ENCODE results near the gene PRKCSH.
"Not testable (repeated sequence)": the region's sequence is repeated elsewhere in the genome, so short reads cannot be mapped to it uniquely, and the experiment has no call there.

PRKCSH gene

DNA sequence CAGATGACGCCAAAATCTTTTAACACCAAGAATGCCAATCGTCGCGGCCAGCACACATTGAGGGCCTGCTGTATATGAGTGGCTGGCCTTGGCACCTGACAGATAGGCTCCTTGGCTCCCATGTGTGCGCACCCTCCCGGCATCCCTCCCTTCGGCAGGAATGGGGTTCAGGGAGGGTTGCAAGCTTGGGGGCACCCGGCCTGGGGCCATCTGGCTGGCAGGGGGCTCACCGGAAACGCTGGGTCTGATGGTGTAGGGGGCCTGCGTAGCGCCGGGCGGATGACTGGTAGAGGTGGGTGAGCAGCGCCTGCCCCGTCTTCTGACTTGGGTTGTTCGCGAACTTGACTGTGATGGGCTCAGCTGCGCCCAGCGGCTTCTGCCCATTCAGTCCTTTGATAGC is 22.4 kb downstream of the PRKCSH start:
- H3K4me1 Mint-ChIP-seq, result peaks cover 18% of the 10 kb centered on the region
- TF ChIP-seq, protein P1, sequence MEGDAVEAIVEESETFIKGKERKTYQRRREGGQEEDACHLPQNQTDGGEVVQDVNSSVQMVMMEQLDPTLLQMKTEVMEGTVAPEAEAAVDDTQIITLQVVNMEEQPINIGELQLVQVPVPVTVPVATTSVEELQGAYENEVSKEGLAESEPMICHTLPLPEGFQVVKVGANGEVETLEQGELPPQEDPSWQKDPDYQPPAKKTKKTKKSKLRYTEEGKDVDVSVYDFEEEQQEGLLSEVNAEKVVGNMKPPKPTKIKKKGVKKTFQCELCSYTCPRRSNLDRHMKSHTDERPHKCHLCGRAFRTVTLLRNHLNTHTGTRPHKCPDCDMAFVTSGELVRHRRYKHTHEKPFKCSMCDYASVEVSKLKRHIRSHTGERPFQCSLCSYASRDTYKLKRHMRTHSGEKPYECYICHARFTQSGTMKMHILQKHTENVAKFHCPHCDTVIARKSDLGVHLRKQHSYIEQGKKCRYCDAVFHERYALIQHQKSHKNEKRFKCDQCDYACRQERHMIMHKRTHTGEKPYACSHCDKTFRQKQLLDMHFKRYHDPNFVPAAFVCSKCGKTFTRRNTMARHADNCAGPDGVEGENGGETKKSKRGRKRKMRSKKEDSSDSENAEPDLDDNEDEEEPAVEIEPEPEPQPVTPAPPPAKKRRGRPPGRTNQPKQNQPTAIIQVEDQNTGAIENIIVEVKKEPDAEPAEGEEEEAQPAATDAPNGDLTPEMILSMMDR (IDR thresholded peaks at IDR 0.05), result no peak
- H3K36me3 Mint-ChIP-seq (ENCODE audit: low read depth), result no peaks in the 10 kb centered on the region
- H3K27me3 Mint-ChIP-seq (ENCODE audit: low read depth, poor library complexity), result peaks cover 16% of the 10 kb centered on the region
- H3K9me3 Mint-ChIP-seq, result no peaks in the 10 kb centered on the region
- no peak overlapping the region for H3K4me3 Mint-ChIP-seq
- DNase-seq, result no peak
- no peak overlapping the region for H3K27ac Mint-ChIP-seq

DNA sequence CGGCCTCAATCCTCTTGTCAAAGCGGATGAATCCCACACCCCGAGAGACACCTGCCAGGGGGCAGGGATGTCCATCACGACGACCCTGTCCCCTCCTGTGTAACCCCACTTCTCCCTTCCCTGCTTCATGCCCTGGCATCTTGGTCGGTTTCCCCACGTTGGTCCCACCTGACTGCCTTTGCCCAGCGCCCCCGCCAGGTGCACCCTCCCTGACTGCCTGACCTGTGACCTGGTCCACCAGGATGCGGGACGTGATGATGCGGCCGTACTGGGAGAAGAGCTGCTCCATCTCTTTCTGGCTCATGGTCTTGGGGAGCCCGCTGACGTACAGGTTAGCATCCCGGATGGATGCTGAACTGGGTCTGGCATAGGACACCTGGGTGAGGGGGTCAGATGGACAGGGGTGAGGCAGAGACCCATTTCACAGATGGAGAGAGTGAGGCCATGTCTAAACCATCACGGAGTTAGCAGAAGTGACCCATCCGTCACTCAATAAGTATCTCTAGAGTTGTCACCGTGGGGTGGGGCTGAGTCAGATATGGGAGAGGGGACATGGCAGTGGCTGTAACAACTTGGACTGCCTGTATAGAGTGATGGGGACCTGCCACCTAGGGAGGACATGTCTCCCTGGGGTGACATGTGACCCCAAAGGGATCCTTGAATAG is 22.9 kb downstream of the PRKCSH start:
- H3K9me3 Mint-ChIP-seq, result no peaks in the 10 kb centered on the region
- H3K36me3 Mint-ChIP-seq (ENCODE audit: low read depth), result no peaks in the 10 kb centered on the region
- H3K27me3 Mint-ChIP-seq (ENCODE audit: low read depth, poor library complexity), result peaks cover 16% of the 10 kb centered on the region
- no peak for DNase-seq
- peaks cover 13% of the 10 kb centered on the region for H3K4me1 Mint-ChIP-seq
- TF ChIP-seq, protein P1 (IDR thresholded peaks at IDR 0.05), result no peak
- H3K4me3 Mint-ChIP-seq, result no peak overlapping the region
- no peak overlapping the region for H3K27ac Mint-ChIP-seq

DNA sequence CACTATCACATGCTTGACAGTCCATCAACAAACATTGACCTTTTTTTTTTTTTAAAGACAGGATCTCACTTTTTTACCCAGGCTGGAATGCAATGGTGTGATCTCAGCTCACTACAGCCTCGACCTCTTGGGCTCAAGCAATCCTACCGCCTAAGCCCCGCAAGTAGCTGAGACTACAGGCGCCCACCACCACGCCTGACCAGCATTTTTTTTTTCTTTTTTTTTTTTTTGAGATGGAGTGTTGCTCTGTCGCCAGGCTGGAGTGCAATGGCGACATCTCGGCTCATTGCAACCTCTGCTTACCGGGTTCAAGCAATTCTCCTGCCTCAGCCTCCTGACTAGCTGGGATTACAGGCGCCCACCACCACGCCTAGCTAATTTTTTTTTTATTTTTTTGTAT is 23.5 kb downstream of the PRKCSH start:
- H3K4me1 Mint-ChIP-seq; H3K9me3 Mint-ChIP-seq; H3K36me3 Mint-ChIP-seq (ENCODE audit: low read depth); H3K4me3 Mint-ChIP-seq; DNase-seq; H3K27ac Mint-ChIP-seq: not testable (repeated sequence)
- H3K27me3 Mint-ChIP-seq (ENCODE audit: low read depth, poor library complexity), result peaks cover 16% of the 10 kb centered on the region

DNA sequence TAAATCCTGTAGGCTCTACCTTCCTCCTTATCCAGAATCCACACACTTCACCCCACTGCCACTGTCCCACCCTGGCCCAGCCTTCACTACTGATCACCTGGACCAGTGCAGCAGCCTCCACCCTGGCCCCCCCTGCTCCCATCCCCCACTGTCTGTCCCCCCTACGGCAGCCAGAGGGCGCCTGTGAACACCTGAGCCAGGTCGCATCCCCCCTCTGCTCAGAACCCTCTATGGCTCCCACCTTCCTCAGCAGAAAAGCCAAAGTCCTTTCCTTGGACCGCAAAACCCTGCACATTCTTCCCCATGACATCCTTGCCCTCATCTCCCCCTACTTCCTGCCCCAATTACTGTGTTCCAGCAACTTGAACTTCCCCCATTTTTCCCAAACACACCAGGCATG is 24.8 kb downstream of the PRKCSH start:
- peaks cover 16% of the 10 kb centered on the region for H3K27me3 Mint-ChIP-seq (ENCODE audit: low read depth, poor library complexity)
- no peaks in the 10 kb centered on the region for H3K9me3 Mint-ChIP-seq
- no peak for DNase-seq
- TF ChIP-seq, protein P1 (IDR thresholded peaks at IDR 0.05), result no peak
- H3K4me3 Mint-ChIP-seq, result no peak overlapping the region
- peaks cover 5% of the 10 kb centered on the region for H3K4me1 Mint-ChIP-seq
- H3K27ac Mint-ChIP-seq, result no peak overlapping the region
- H3K36me3 Mint-ChIP-seq (ENCODE audit: low read depth), result no peaks in the 10 kb centered on the region

DNA sequence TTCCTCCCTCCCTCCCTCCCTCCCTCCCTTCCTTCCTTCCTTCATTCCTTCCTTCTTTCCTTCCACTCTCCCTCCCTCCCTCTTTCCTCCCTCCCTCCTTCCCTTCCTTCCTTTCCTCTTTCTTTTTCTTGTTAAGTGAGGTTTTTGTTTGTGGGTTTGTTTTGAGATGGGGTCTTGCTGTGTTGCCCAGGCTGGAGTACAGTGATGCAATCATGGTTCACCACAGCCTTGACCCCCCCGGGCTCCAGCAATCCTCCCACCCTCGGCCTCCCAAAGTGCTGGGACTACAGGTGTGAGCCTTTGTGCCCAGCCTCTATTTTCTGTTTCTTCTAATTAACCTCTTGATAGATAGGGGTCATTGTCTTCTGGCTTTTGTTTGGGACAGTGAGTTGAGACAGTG is 26.0 kb downstream of the PRKCSH start:
- H3K9me3 Mint-ChIP-seq, result no peaks in the 10 kb centered on the region
- no peak for DNase-seq
- TF ChIP-seq, protein P1 (IDR thresholded peaks at IDR 0.05), result no peak
- no peaks in the 10 kb centered on the region for H3K36me3 Mint-ChIP-seq (ENCODE audit: low read depth)
- peaks cover 8% of the 10 kb centered on the region for H3K4me1 Mint-ChIP-seq
- H3K27ac Mint-ChIP-seq, result no peak overlapping the region
- peaks cover 16% of the 10 kb centered on the region for H3K27me3 Mint-ChIP-seq (ENCODE audit: low read depth, poor library complexity)
- no peak overlapping the region for H3K4me3 Mint-ChIP-seq

DNA sequence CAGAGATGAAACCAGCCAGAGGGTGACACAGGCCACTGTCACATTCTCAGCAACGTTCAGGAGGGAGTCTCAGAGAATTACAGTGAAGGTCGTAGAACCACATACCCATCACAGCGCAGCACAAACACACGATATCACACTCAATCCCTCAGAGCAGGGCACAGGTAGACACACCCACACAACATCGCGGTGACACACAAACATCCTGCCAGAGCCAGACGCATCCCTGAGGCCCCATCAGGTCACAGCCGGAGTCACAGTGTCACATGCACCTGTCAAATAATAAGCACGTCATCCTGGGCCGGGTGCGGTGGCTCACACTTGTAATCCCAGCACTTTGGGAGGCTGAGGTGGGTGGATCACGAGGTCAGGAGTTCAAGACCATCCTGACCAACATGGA is 28.0 kb downstream of the PRKCSH start:
- Mint-ChIP-seq H3K4me3 (no peak overlapping the region), H3K27ac (no peak overlapping the region), H3K4me1 (peaks cover 5% of the 10 kb centered on the region), H3K36me3 (ENCODE audit: low read depth) (no peaks in the 10 kb centered on the region), H3K27me3 (ENCODE audit: low read depth, poor library complexity) (peaks cover 16% of the 10 kb centered on the region), H3K9me3 (no peaks in the 10 kb centered on the region)
- no peak for DNase-seq
- TF ChIP-seq, protein P1 (IDR thresholded peaks at IDR 0.05), result no peak
